ENCODE data around the gene GANAB.

DNA sequence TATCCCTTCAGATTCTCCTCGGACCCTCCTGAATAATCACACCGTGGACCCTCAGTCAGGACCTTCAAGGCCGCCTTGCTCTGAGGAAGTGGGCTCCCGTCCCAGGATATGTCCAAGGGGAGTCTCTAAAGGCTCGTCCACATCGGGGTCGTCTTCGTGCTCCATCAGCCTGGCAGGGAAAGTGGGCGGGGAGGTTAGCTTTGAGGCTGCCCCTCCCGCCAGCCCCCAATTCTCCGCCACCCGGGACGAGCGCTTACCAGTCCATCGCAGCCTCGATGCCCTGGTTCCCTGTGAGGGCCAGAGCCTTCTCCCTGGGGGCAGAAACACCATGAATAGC lies 32.0 kb upstream of the GANAB start:
- TF ChIP-seq POLR2A (IDR thresholded peaks at IDR 0.05): no peak
- TF ChIP-seq, protein P1, sequence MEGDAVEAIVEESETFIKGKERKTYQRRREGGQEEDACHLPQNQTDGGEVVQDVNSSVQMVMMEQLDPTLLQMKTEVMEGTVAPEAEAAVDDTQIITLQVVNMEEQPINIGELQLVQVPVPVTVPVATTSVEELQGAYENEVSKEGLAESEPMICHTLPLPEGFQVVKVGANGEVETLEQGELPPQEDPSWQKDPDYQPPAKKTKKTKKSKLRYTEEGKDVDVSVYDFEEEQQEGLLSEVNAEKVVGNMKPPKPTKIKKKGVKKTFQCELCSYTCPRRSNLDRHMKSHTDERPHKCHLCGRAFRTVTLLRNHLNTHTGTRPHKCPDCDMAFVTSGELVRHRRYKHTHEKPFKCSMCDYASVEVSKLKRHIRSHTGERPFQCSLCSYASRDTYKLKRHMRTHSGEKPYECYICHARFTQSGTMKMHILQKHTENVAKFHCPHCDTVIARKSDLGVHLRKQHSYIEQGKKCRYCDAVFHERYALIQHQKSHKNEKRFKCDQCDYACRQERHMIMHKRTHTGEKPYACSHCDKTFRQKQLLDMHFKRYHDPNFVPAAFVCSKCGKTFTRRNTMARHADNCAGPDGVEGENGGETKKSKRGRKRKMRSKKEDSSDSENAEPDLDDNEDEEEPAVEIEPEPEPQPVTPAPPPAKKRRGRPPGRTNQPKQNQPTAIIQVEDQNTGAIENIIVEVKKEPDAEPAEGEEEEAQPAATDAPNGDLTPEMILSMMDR (IDR thresholded peaks at IDR 0.05 in 4 of 5, conservative IDR thresholded peaks at IDR 0.05 in 1 of 5): no peak
